Measurements from ENCODE around the gene PANK1. TPM values are rescaled to one million over a fixed set of nuclear protein-coding genes. Genes with fewer than 3 reads are reported as not detected.
"Not testable (repeated sequence)": the region's sequence is repeated elsewhere in the genome, so short reads cannot be mapped to it uniquely, and the experiment has no call there.

The PANK1 gene
- total RNA-seq, 1 experiment from 2014 or later: 24.9 TPM

GRCh38 chr10:89548673-89549072 is 96.4 kb downstream of the PANK1 start (continued):
- TF ChIP-seq ARID4B (CRISPR knock-in tag; IDR thresholded peaks at IDR 0.05; ENCODE audit: borderline replicate concordance) (no peak), ZNF263 (CRISPR knock-in tag; IDR thresholded peaks at IDR 0.05; ENCODE audit: low read depth) (no peak), MLX (CRISPR knock-in tag; IDR thresholded peaks at IDR 0.05) (no peak), ZNF121 (CRISPR knock-in tag; IDR thresholded peaks at IDR 0.05) (no peak), GTF2I (CRISPR knock-in tag; conservative IDR thresholded peaks at IDR 0.05) (no peak), CBFB (CRISPR knock-in tag; IDR thresholded peaks at IDR 0.05; ENCODE audit: low read depth) (no peak), NFE2L1 (CRISPR knock-in tag; IDR thresholded peaks at IDR 0.05) (no peak), ERG (CRISPR knock-in tag; IDR thresholded peaks at IDR 0.05) (no peak), JAZF1 (CRISPR knock-in tag; IDR thresholded peaks at IDR 0.05) (no peak)
- TF ChIP-seq, protein P1, sequence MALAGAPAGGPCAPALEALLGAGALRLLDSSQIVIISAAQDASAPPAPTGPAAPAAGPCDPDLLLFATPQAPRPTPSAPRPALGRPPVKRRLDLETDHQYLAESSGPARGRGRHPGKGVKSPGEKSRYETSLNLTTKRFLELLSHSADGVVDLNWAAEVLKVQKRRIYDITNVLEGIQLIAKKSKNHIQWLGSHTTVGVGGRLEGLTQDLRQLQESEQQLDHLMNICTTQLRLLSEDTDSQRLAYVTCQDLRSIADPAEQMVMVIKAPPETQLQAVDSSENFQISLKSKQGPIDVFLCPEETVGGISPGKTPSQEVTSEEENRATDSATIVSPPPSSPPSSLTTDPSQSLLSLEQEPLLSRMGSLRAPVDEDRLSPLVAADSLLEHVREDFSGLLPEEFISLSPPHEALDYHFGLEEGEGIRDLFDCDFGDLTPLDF (CRISPR knock-in tag; IDR thresholded peaks at IDR 0.05): no peak
- TF ChIP-seq, protein P2, sequence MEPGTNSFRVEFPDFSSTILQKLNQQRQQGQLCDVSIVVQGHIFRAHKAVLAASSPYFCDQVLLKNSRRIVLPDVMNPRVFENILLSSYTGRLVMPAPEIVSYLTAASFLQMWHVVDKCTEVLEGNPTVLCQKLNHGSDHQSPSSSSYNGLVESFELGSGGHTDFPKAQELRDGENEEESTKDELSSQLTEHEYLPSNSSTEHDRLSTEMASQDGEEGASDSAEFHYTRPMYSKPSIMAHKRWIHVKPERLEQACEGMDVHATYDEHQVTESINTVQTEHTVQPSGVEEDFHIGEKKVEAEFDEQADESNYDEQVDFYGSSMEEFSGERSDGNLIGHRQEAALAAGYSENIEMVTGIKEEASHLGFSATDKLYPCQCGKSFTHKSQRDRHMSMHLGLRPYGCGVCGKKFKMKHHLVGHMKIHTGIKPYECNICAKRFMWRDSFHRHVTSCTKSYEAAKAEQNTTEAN (CRISPR knock-in tag; IDR thresholded peaks at IDR 0.05): no peak

DNA sequence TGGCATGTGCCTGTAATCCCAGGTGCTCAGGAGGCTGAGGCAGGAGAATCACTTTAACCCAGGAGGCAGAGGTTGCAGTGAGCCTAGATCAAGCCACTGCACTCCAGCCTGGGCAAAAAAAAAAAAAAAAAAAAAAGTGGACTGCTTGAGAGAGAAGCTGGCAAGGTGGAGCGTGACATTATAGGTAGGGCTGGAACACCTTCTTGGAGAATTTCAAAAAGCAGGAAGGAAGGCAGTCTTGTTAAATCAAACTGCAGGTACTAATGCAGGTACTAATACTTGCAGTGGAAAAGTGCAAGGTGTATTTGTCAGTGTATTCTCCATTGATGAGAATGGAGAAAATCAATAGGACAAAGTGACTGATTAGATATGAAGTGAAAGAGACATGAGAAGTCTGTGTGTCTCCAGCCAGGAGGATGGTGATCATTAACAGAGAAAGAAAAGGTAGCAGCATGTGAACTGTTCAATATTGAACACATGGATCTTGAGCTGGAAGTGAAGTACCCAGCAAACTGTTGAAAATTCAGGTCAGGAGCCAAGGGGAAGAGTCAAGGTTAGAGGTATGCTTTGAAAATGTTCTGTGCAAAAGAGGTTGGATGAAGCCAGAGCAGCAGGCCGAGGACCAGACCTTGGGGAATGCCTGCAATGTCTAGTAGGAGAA is 97.1 kb downstream of the PANK1 start:
- H3K9me3 Mint-ChIP-seq: peaks cover 21% of the 10 kb centered on the region
- no peak overlapping the region for H3K27ac Mint-ChIP-seq
- no peak for TF ChIP-seq SP1 (CRISPR knock-in tag; conservative IDR thresholded peaks at IDR 0.05)
- ATAC-seq (no peak), DNase-seq (ENCODE audit: low spot score) (no peak)
- ChIA-PET POLR2A (interaction anchor here (0.6 kb wide), 1 partner anchor 97 kb away, joined by 3 read pairs; no protein-coding TSS in a partner anchor), CTCF (no interaction called here)
- no peaks in the 10 kb centered on the region; the same call in 1 of the 2 replicates for H3K4me1 Mint-ChIP-seq
- H3K4me3 Mint-ChIP-seq: no peak overlapping the region
- H3K36me3 Mint-ChIP-seq: no peaks in the 10 kb centered on the region
- no peaks in the 10 kb centered on the region for H3K27me3 Mint-ChIP-seq (ENCODE audit: low read depth)

GRCh38 chr10:89546651-89547050 is 98.4 kb downstream of the PANK1 start:
- H3K36me3 Mint-ChIP-seq; H3K4me1 Mint-ChIP-seq; H3K4me3 Mint-ChIP-seq; DNase-seq (ENCODE audit: low spot score); ATAC-seq; POLR2A ChIA-PET; CTCF ChIA-PET; H3K27me3 Mint-ChIP-seq (ENCODE audit: low read depth); H3K27ac Mint-ChIP-seq: not testable (repeated sequence)
- peaks cover 20% of the 10 kb centered on the region for H3K9me3 Mint-ChIP-seq
